HepG2 (cell line): ENCODE measurements around the gene HYLS1. TPM values are rescaled to one million over a fixed set of nuclear protein-coding genes. Genes with fewer than 3 reads are reported as not detected.

Source experiments
- GABPA ChIP-seq, 2 experiments: IDR thresholded peaks; 2 replicates each; pipeline ENCODE4 v1.6.1; 2011 to 2016; ENCODE audit warnings: low read depth in 2 of 2, low read length in 1 of 2, missing biosample characterization in 1 of 2, missing genetic modification characterization in 1 of 2
- HCFC1 ChIP-seq: fragments of 150-350 bp; IDR thresholded peaks from 2 replicates; pipeline ENCODE4 v1.6.1; 2014; ENCODE audit warnings: low read depth, low read length
- HDAC1 ChIP-seq: sonication (generic); formaldehyde crosslinking; IDR thresholded peaks from 2 replicates; pipeline ENCODE4 v1.5.1; 2020; ENCODE audit warnings: mild to moderate bottlenecking, missing genetic modification reagents
- IRF2 ChIP-seq: IDR thresholded peaks from 2 replicates; pipeline ENCODE4 v1.6.1; 2018; ENCODE audit warnings: missing genetic modification reagents, missing compliant biosample characterization
- JUNB ChIP-seq: sonication (generic); formaldehyde crosslinking; IDR thresholded peaks from 2 replicates; pipeline ENCODE4 v1.8.0; 2022; ENCODE audit warnings: missing genetic modification reagents, mild to moderate bottlenecking, borderline replicate concordance
- KAT8 ChIP-seq: IDR thresholded peaks from 2 replicates; pipeline ENCODE4 v1.6.1; 2016; ENCODE audit warnings: missing genetic modification reagents, missing compliant biosample characterization
- KMT2A ChIP-seq: sonication (generic); formaldehyde crosslinking; IDR thresholded peaks from 2 replicates; pipeline ENCODE4 v1.4.0; 2020; ENCODE audit warnings: missing genetic modification reagents
- NPAS2 ChIP-seq: sonication (generic); formaldehyde crosslinking; IDR thresholded peaks from 2 replicates; pipeline ENCODE4 v1.8.0; 2022; ENCODE audit warnings: mild to moderate bottlenecking, missing genetic modification reagents, borderline replicate concordance
- PHF20 ChIP-seq: sonication (generic); formaldehyde crosslinking; IDR thresholded peaks from 2 replicates; pipeline ENCODE4 v1.5.0; 2020; ENCODE audit warnings: mild to moderate bottlenecking, missing genetic modification reagents
- POLR2G ChIP-seq: fragments of 200-400 bp; formaldehyde crosslinking; IDR thresholded peaks from 2 replicates; pipeline ENCODE4 v1.6.1; 2018; ENCODE audit warnings: mild to moderate bottlenecking, low read depth, low read length, moderate library complexity
- THRA ChIP-seq: sonication (generic); formaldehyde crosslinking; IDR thresholded peaks from 2 replicates; pipeline ENCODE4 v1.4.0; 2020; ENCODE audit warnings: missing genetic modification reagents, borderline replicate concordance
- TP53 ChIP-seq: sonication (generic); formaldehyde crosslinking; conservative IDR thresholded peaks from 2 replicates; pipeline ENCODE4 v1.4.0; 2020; ENCODE audit warnings: missing genetic modification reagents
- ZHX2 ChIP-seq, 2 experiments: sonication (generic) in 1 of 2; formaldehyde crosslinking in 1 of 2; IDR thresholded peaks; 2 replicates each; pipeline versions ENCODE4 v1.6.1 to v1.9.0; 2014 to 2022; ENCODE audit warnings: antibody characterized with exemption in 1 of 2, borderline replicate concordance in 1 of 2, inconsistent platforms in 1 of 2, low read depth in 1 of 2, missing genetic modification reagents in 1 of 2
- ZIK1 ChIP-seq: sonication (generic); formaldehyde crosslinking; IDR thresholded peaks from 2 replicates; pipeline ENCODE4 v1.5.0; 2020; ENCODE audit warnings: mild to moderate bottlenecking, low read depth, missing genetic modification reagents, borderline replicate concordance
- ZNF12 ChIP-seq: sonication (generic); formaldehyde crosslinking; IDR thresholded peaks from 2 replicates; pipeline ENCODE4 v1.5.0; 2020; ENCODE audit warnings: missing genetic modification reagents
- ZNF18 ChIP-seq: sonication (generic); formaldehyde crosslinking; IDR thresholded peaks from 2 replicates; pipeline ENCODE4 v1.8.0; 2022; ENCODE audit warnings: mild to moderate bottlenecking, missing genetic modification reagents; ENCODE audit not compliant: insufficient replicate concordance
- ZNF513 ChIP-seq: sonication (generic); formaldehyde crosslinking; conservative IDR thresholded peaks from 2 replicates; pipeline ENCODE4 v1.5.0; 2020; ENCODE audit warnings: missing genetic modification reagents
- ZSCAN9 ChIP-seq: IDR thresholded peaks from 2 replicates; pipeline ENCODE4 v1.6.1; 2016; ENCODE audit warnings: borderline replicate concordance
- polyA plus RNA-seq, 8 experiments: library from polyadenylated mRNA; depleted of rRNA in 3 of 8; stranded (reverse) in 7 of 8; unstranded in 1 of 8; fragments of >200 nt; fragmentation: Illumina TruSeq in 4 of 8; extraction: Trizol in 4 of 8; gene quantifications; 2 replicates each; pipeline versions ENCODE4 v1.2.1 to v1.2.3, GENCODE V29; 2011 to 2016; ENCODE audit warnings: low read depth in 4 of 8, missing spikeins in 1 of 8, mixed read lengths in 1 of 8; ENCODE audit not compliant: insufficient read depth in 1 of 8
- total RNA-seq, 5 experiments: library from RNA; depleted of rRNA; stranded (reverse); fragments of >200 nt; fragmentation: Illumina TruSeq; extraction: Trizol; gene quantifications; 2 replicates each; pipeline ENCODE4 v1.2.3, GENCODE V29; 2016; ENCODE audit warnings: low read depth in 1 of 5

Gene HYLS1
- total and polyA plus RNA-seq, 2 of the 13 experiments (the other 11 are each of a cell fraction or from before 2014, with no cell fraction given): 1.3 to 3.8 TPM

GRCh38 chr11:125902927-125903710, 15.7 kb downstream of the HYLS1 start, which contains the start of gene PUS3 (continued):
- TF ChIP-seq ZNF18 (CRISPR knock-in tag): no peak
- peak; percentile 84 for TF ChIP-seq KMT2A
- peak; percentile 15; the same call in 1 of the 2 replicates for TF ChIP-seq THRA (CRISPR knock-in tag)
- peak; percentile 63 for TF ChIP-seq GABPA (IDR thresholded peaks at IDR 0.05; ENCODE audit: low read depth, low read length)
- TF ChIP-seq GABPA (CRISPR knock-in tag; IDR thresholded peaks at IDR 0.05; ENCODE audit: low read depth): peak; percentile 93
- peak; percentile 73 for TF ChIP-seq HDAC1
- peak; percentile 37; the same call in 1 of the 2 replicates for TF ChIP-seq ZNF12 (CRISPR knock-in tag)
- peak; percentile 82 for TF ChIP-seq HCFC1
- peak; percentile 92 for TF ChIP-seq KAT8
- 0 out of 2 replicates have a peak, but pooled peaks have one; percentile 37 for TF ChIP-seq ZIK1 (CRISPR knock-in tag)
- no peak for TF ChIP-seq ZSCAN9 (CRISPR knock-in tag)
- no peak for TF ChIP-seq NPAS2 (CRISPR knock-in tag)
- 0 out of 2 replicates have a peak, but pooled peaks have one; percentile 38 for TF ChIP-seq ZNF513 (CRISPR knock-in tag)
- TF ChIP-seq JUNB: no peak
- peak; percentile 93 for TF ChIP-seq IRF2 (CRISPR knock-in tag)
- TF ChIP-seq ZHX2 (IDR thresholded peaks at IDR 0.05; ENCODE audit: low read depth): 0 out of 2 replicates have a peak, but pooled peaks have one; percentile 22
- TF ChIP-seq ZHX2 (CRISPR knock-in tag; IDR thresholded peaks at IDR 0.05; ENCODE audit: borderline replicate concordance): no peak
- TF ChIP-seq TP53 (CRISPR knock-in tag): no peak
- TF ChIP-seq PHF20 (CRISPR knock-in tag): peak; percentile 74; the same call in 1 of the 2 replicates
- peak; percentile 90 for TF ChIP-seq POLR2G
